HCT116 (cell line): ENCODE results near the gene SLC28A2. TPM values are rescaled to one million over a fixed set of nuclear protein-coding genes. Genes with fewer than 3 reads are reported as not detected.

Experiments
- ATAC-seq: fragments of 200-7000 bp; cut with Tn5 transposase; 2 replicates; pipeline ENCODE4 v1.9.1; 2020; ENCODE audit warnings: mild to moderate bottlenecking, moderate library complexity
- BruUV-seq: library from RNA; stranded (reverse); fragments of 400-500 nt; replicated peaks from 2 replicates; lab custom pipeline; 2021; lab: Mats Ljungman, UMichigan
- CTCF ChIA-PET: fragments of 300-600 bp; sonication (Branson Sonifier 250); formaldehyde crosslinking; loops from one replicate; lab custom pipeline; 2021; ENCODE audit warnings: antibody characterized with exemption; lab: Charles Lee
- POLR2A ChIA-PET: fragments of 300-600, 350-600 bp; sonication (Branson Sonifier 250); formaldehyde crosslinking; loops from one replicate; lab custom pipeline; 2021; ENCODE audit warnings: antibody characterized with exemption; lab: Charles Lee
- RAD21 ChIA-PET, 2 experiments: fragments of 300-600 bp; sonication (Branson Sonifier 250); formaldehyde crosslinking; loops; one replicate each; lab custom pipeline; 2023; ENCODE audit warnings: low total read pairs in 2 of 2; ENCODE audit not compliant: uncharacterized antibody in 2 of 2, unreplicated experiment in 2 of 2, low non-redundant PET in 1 of 2; lab: Charles Lee
- DNase-seq: peaks from one replicate; pipeline ENCODE4 v3.0.0-alpha.2; 2010; ENCODE audit warnings: low read depth, low spot score
- H2AFZ ChIP-seq: fragments of 200-600 bp; shearing (Covaris generic), sonication (generic); 2 replicates; pipeline ENCODE4 v1.6.1; 2017; ENCODE audit warnings: low read depth, mixed run types, mixed read lengths, antibody characterized with exemption, low read length; ENCODE audit not compliant: poor library complexity, severe bottlenecking
- H3K27ac ChIP-seq: 2 replicates; pipeline ENCODE4 v1.5.1; 2012; ENCODE audit warnings: low read depth, low read length
- H3K27me3 ChIP-seq: fragments of 200-600 bp; sonication (generic); 2 replicates; pipeline ENCODE4 v1.6.1; 2016; ENCODE audit warnings: mixed run types, low read length, mixed read lengths; ENCODE audit not compliant: insufficient read depth
- H3K36me3 ChIP-seq, 2 experiments: fragments of 200-500 bp in 1 of 2; fragments of 200-600 bp in 1 of 2; sonication (Bioruptor generic) in 1 of 2; sonication (generic) in 1 of 2; 2 replicates each; pipeline versions ENCODE4 v1.5.1 to v1.6.1; 2014 to 2016; ENCODE audit warnings: low read length in 2 of 2, inconsistent platforms in 1 of 2, mixed read lengths in 1 of 2, mixed run types in 1 of 2; ENCODE audit not compliant: insufficient read depth in 2 of 2, control insufficient read depth in 1 of 2
- H3K4me1 ChIP-seq, 2 experiments: fragments of 200-600 bp in 1 of 2; sonication (generic) in 1 of 2; 2 replicates each; pipeline versions ENCODE4 v1.5.1 to v1.6.1; 2012 to 2017; ENCODE audit warnings: low read length in 2 of 2, inconsistent platforms in 1 of 2, mild to moderate bottlenecking in 1 of 2, mixed read lengths in 1 of 2, mixed run types in 1 of 2, moderate library complexity in 1 of 2; ENCODE audit not compliant: insufficient read depth in 2 of 2, control insufficient read depth in 1 of 2
- H3K4me2 ChIP-seq: fragments of 200-600 bp; sonication (generic); 2 replicates; pipeline ENCODE4 v1.6.1; 2017; ENCODE audit warnings: mixed run types, low read length, mixed read lengths
- H3K4me3 ChIP-seq, 2 experiments: fragments of 200-600 bp in 1 of 2; sonication (generic) in 1 of 2; replicated peaks in 1 of 2; 2 replicates each; pipeline ENCODE4 v1.5.1; 2011 to 2016; ENCODE audit warnings: low read length in 2 of 2, control low read depth in 1 of 2, low read depth in 1 of 2, mild to moderate bottlenecking in 1 of 2, mixed read lengths in 1 of 2, mixed run types in 1 of 2
- H3K79me2 ChIP-seq: fragments of 200-600 bp; sonication (generic); 2 replicates; pipeline ENCODE4 v1.6.1; 2017; ENCODE audit warnings: mild to moderate bottlenecking, mixed run types, low read length, moderate library complexity, mixed read lengths; ENCODE audit not compliant: insufficient read depth
- H3K9ac ChIP-seq: fragments of 200-600 bp; sonication (generic); 2 replicates; pipeline ENCODE4 v1.6.1; 2016; ENCODE audit warnings: low read length, mixed read lengths
- H3K9me2 ChIP-seq: fragments of 200-600 bp; sonication (generic), shearing (Covaris generic); 2 replicates; pipeline ENCODE4 v1.6.1; 2017; ENCODE audit warnings: mixed run types, mild to moderate bottlenecking, moderate library complexity; ENCODE audit not compliant: insufficient read depth
- H3K9me3 ChIP-seq, 2 experiments: fragments of 200-500 bp in 1 of 2; fragments of 200-600 bp in 1 of 2; sonication (Bioruptor generic) in 1 of 2; sonication (generic) in 1 of 2; 2 replicates each; pipeline ENCODE4 v1.6.1; 2014 to 2017; ENCODE audit warnings: low read length in 2 of 2, mixed read lengths in 2 of 2, inconsistent platforms in 1 of 2, low read depth in 1 of 2, mild to moderate bottlenecking in 1 of 2, mixed run types in 1 of 2, moderate library complexity in 1 of 2; ENCODE audit not compliant: control insufficient read depth in 1 of 2, insufficient read depth in 1 of 2
- H4K20me1 ChIP-seq: fragments of 200-600 bp; sonication (generic), shearing (Covaris generic); 2 replicates; pipeline ENCODE4 v1.6.1; 2017; ENCODE audit warnings: mixed run types, mild to moderate bottlenecking, moderate library complexity; ENCODE audit not compliant: insufficient read depth
- ATF3 ChIP-seq: IDR thresholded peaks from 2 replicates; pipeline ENCODE4 v1.6.1; 2012
- CBX3 ChIP-seq: IDR thresholded peaks from 2 replicates; pipeline ENCODE4 v1.6.1; 2012; ENCODE audit warnings: low read depth
- CEBPB ChIP-seq: IDR thresholded peaks from 2 replicates; pipeline ENCODE4 v1.6.1; 2012; ENCODE audit warnings: low read depth
- CTCF ChIP-seq, 3 experiments: fragments of 200-600 bp in 1 of 3; sonication (generic) in 1 of 3; IDR thresholded peaks in 2 of 3; conservative IDR thresholded peaks in 1 of 3; 2 replicates each; pipeline ENCODE4 v1.5.1; 2012 to 2017; ENCODE audit warnings: low read depth in 2 of 3, low read length in 2 of 3, antibody characterized with exemption in 1 of 3, borderline replicate concordance in 1 of 3, control low read depth in 1 of 3, mild to moderate bottlenecking in 1 of 3, mixed read lengths in 1 of 3, mixed run types in 1 of 3, moderate library complexity in 1 of 3; ENCODE audit not compliant: insufficient read depth in 1 of 3
- ELF1 ChIP-seq: IDR thresholded peaks from 2 replicates; pipeline ENCODE4 v1.6.1; 2012; ENCODE audit warnings: low read depth, borderline replicate concordance
- EZH2phosphoT487 ChIP-seq: fragments of 200-600 bp; IDR thresholded peaks from 2 replicates; pipeline ENCODE4 v1.6.1; 2018; ENCODE audit warnings: antibody characterized with exemption, borderline replicate concordance
- POLR2A ChIP-seq: IDR thresholded peaks from 2 replicates; pipeline ENCODE4 v1.7.0; 2011; ENCODE audit warnings: borderline replicate concordance; ENCODE audit not compliant: insufficient read depth, insufficient read length; ENCODE audit errors: extremely low read depth
- TCF7L2 ChIP-seq: IDR thresholded peaks from 2 replicates; pipeline ENCODE4 v1.7.0; 2011; ENCODE audit warnings: borderline replicate concordance, inconsistent platforms; ENCODE audit not compliant: insufficient read depth, insufficient read length; ENCODE audit errors: extremely low read depth
- YY1 ChIP-seq: IDR thresholded peaks from 2 replicates; pipeline ENCODE4 v1.6.1; 2011; ENCODE audit warnings: low read length, low read depth, moderate library complexity, mild to moderate bottlenecking; ENCODE audit not compliant: insufficient replicate concordance; ENCODE audit errors: extremely low read depth
- intact Hi-C: fragments of 100-400 bp; cut with micrococcal nuclease; formaldehyde crosslinking; loops from 2 replicates; pipeline ENCODE4 v1.10.0; 2022
- total RNA-seq: library from RNA; stranded (reverse); gene quantifications from one replicate; pipeline ENCODE4 v1.2.1, GENCODE V29; 2021; ENCODE audit not compliant: unreplicated experiment

SLC28A2 gene
- total RNA-seq, 1 experiment from 2014 or later = not detected

DNA sequence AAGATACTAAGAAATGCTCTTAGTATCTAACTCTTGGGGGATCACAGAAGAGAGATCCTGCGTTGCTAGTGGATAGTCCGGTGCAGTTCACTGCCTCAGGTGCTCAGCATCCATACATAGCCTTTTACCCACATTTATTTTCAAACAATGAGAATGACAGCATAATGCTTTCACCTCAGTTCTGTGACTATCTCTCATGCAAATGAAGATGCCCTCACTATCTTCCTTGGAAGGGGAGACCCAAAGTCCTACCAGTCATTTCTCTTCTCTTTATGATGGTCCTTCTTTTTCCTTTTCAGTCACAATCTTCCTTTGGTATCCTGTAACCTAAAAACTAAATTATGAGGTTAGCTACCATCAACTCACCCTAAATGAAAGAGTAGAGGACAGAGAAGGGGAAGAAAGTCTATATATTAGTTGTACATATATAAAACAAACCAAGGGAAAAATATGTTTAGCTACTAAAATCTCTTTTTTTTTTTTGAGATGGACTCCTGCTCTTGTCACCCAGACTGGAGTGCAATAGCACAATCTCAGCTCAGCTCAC, 30.9 kb upstream of the SLC28A2 start:
- Histone ChIP-seq H3K9me2 (no peaks in the 10 kb centered on the region), H3K27me3 (no peaks in the 10 kb centered on the region), H3K36me3 (no peaks in the 10 kb centered on the region), H3K27ac (no peak overlapping the region), H3K9ac (no peak overlapping the region), H3K4me2 (no peak overlapping the region), H3K4me3 (no peak overlapping the region), H4K20me1 (no peaks in the 10 kb centered on the region), H2AFZ (no peak overlapping the region), H3K9me3 (no peaks in the 10 kb centered on the region), H3K4me1 (no peaks in the 10 kb centered on the region), H3K79me2 (no peaks in the 10 kb centered on the region)
- ATAC-seq (no peak), DNase-seq (no peak)
- ChIA-PET POLR2A (no interaction called here), CTCF (interaction anchor here (1.5 kb wide), 1 partner anchor 16 kb away, joined by 3 read pairs; no protein-coding TSS in a partner anchor), RAD21 (no interaction called here)
- no TSS peak for BruUV-seq
- intact Hi-C loops = no loop called here
- TF ChIP-seq ATF3 (no peak), TCF7L2 (no peak), YY1 (no peak), CEBPB (no peak), ELF1 (no peak), EZH2phosphoT487 (no peak), POLR2A (no peak)

- Histone ChIP-seq H3K4me2 (no peak overlapping the region), H2AFZ (no peak overlapping the region), H3K27ac (no peak overlapping the region), H3K79me2 (no peaks in the 10 kb centered on the region), H4K20me1 (no peaks in the 10 kb centered on the region), H3K9me2 (no peaks in the 10 kb centered on the region), H3K36me3 (no peaks in the 10 kb centered on the region), H3K9ac (no peak overlapping the region), H3K9me3 (no peaks in the 10 kb centered on the region), H3K27me3 (no peaks in the 10 kb centered on the region), H3K4me1 (no peaks in the 10 kb centered on the region), H3K4me3 (no peak overlapping the region)
- DNase-seq = no peak
- ChIA-PET RAD21 (no interaction called here), CTCF (no interaction called here), POLR2A (no interaction called here)
- peak; percentile 73 for ATAC-seq
- intact Hi-C loops = no loop called here
- BruUV-seq = no TSS peak
- peak in 2 of 3 experiments; percentile 33 to 38; a peak in 3 of 6 replicates for TF ChIP-seq CTCF (IDR thresholded peaks at IDR 0.05 in 2 of 3, conservative IDR thresholded peaks at IDR 0.05 in 1 of 3; ENCODE audit: borderline replicate concordance in 1 of 3, insufficient read depth in 1 of 3, low read depth in 2 of 3, low read length in 2 of 3)
- no peak for TF ChIP-seq CBX3
- no peak for TF ChIP-seq YY1
These were observed 30.1 kb upstream of the SLC28A2 start for GRCh38 chr15:45221967-45222366.
